Smooth muscle cell (in vitro differentiated cells): ENCODE measurements around the gene NTM. TPM values are rescaled to one million over a fixed set of nuclear protein-coding genes. Genes with fewer than 3 reads are reported as not detected.

Experiments used
- DNase-seq: peaks from one replicate; lab custom pipeline; 2025; ENCODE audit not compliant: unreplicated experiment; lab: John Stamatoyannopoulos, UW
- H2AFZ ChIP-seq: fragments of 200-600 bp; sonication (generic); 2 replicates; pipeline ENCODE4 v1.6.0; 2016; ENCODE audit warnings: antibody characterized with exemption, low read depth, mild to moderate bottlenecking
- H3F3A ChIP-seq: fragments of 200-600 bp; sonication (generic); 2 replicates; pipeline ENCODE4 v1.6.0; 2017; ENCODE audit warnings: antibody characterized with exemption, low read depth
- H3K27ac ChIP-seq: fragments of 200-600 bp; sonication (generic); 2 replicates; pipeline ENCODE4 v1.5.1; 2016; ENCODE audit warnings: low read depth, mild to moderate bottlenecking
- H3K27me3 ChIP-seq: fragments of 200-600 bp; sonication (generic); 2 replicates; pipeline ENCODE4 v1.6.1; 2016; ENCODE audit warnings: low read depth, mild to moderate bottlenecking
- H3K36me3 ChIP-seq: fragments of 200-600 bp; sonication (generic); 2 replicates; pipeline ENCODE4 v1.5.1; 2016; ENCODE audit warnings: low read depth
- H3K4me1 ChIP-seq: fragments of 200-600 bp; sonication (generic); 2 replicates; pipeline ENCODE4 v1.5.1; 2016; ENCODE audit warnings: low read depth
- H3K4me2 ChIP-seq: fragments of 200-600 bp; sonication (generic); 2 replicates; pipeline ENCODE4 v1.6.0; 2016; ENCODE audit warnings: mild to moderate bottlenecking
- H3K4me3 ChIP-seq: fragments of 200-600 bp; sonication (generic); 2 replicates; pipeline ENCODE4 v1.5.1; 2016; ENCODE audit warnings: mild to moderate bottlenecking
- H3K79me2 ChIP-seq: fragments of 200-600 bp; sonication (generic); 2 replicates; pipeline ENCODE4 v1.6.0; 2016; ENCODE audit warnings: low read depth, mild to moderate bottlenecking
- H3K9ac ChIP-seq: fragments of 200-600 bp; sonication (generic); 2 replicates; pipeline ENCODE4 v1.6.0; 2016; ENCODE audit warnings: low read depth
- H3K9me3 ChIP-seq: fragments of 200-600 bp; sonication (generic); replicated peaks from 2 replicates; pipeline ENCODE4 v1.5.1; 2016; ENCODE audit warnings: low read depth
- H4K20me1 ChIP-seq: fragments of 200-600 bp; sonication (generic); 2 replicates; pipeline ENCODE4 v1.6.0; 2016; ENCODE audit warnings: low read depth
- CTCF ChIP-seq: fragments of 200-600 bp; sonication (generic); IDR thresholded peaks from 2 replicates; pipeline ENCODE4 v1.5.1; 2017; ENCODE audit warnings: borderline replicate concordance, mild to moderate bottlenecking, antibody characterized with exemption; ENCODE audit not compliant: insufficient read depth, poor library complexity, severe bottlenecking
- WGBS: methylation state at CpG from one replicate; pipeline ENCODE4 v1.1.7; 2016; ENCODE audit warnings: low lambda C conversion rate; 5-methylcytosine and 5-hydroxymethylcytosine counted together
- polyA plus RNA-seq: library from polyadenylated mRNA; unstranded; fragments of >200 nt; fragmentation: Nextera tagmentation; extraction: Ambion mirVana; gene quantifications from 2 replicates; pipeline ENCODE4 v1.2.1, GENCODE V29; 2016
- total RNA-seq: library from RNA; depleted of rRNA; stranded (reverse); fragments of >200 nt; gene quantifications from 2 replicates; pipeline ENCODE4 v1.2.3, GENCODE V29; 2014

The NTM gene
- total and polyA plus RNA-seq, 2 experiments from 2014 or later, result 68.9 to 123 TPM

DNA sequence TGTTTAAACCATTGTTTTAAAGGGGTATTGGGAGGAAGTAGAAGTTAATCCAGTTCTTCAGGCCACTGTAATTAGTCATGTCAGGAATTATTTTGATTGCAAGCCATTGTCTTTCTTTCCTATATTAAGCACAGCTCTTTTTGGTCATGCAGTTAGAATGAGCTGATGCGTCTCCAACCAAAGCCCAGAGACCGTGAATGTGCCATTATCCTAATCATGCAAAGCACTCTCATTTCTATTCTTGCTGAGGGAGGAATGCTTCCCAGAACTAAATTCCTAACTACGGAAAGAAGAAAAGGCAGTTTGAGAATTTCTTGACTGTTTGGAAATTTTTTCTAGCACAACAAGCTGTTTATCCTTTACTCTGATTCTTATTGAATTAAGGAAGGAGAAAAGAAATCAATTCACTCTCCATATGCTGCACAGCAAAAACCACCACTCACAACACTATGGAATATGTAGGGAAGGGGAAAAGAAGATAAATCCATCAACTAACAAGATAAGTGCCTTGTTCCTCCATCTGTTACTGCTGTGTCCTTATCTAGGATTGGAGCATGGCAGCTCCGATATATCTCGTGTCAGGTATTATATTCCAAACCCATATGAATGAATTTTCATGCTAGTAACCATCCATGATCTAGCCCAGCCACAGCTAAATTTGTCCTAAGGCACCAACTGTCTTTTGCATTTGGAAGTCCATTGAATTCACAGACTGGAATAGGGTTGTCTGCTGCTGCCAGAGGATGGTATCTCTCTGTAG is 70.8 kb downstream of the NTM start:
- no peak for TF ChIP-seq CTCF
- H3K36me3 ChIP-seq, result no peaks in the 10 kb centered on the region
- H3K9ac ChIP-seq, result no peak overlapping the region
- no peaks in the 10 kb centered on the region for H3K79me2 ChIP-seq
- no peaks in the 10 kb centered on the region for H3F3A ChIP-seq
- peaks cover 5% of the 10 kb centered on the region for H3K27me3 ChIP-seq
- no peaks in the 10 kb centered on the region for H3K4me1 ChIP-seq
- 80% methylated on average over 5 of the region's 5 CpGs for WGBS
- H3K4me2 ChIP-seq, result no peak overlapping the region
- no peaks in the 10 kb centered on the region for H3K9me3 ChIP-seq
- no peak overlapping the region for H2AFZ ChIP-seq
- DNase-seq, result no peak
- no peaks in the 10 kb centered on the region for H4K20me1 ChIP-seq
- H3K27ac ChIP-seq, result no peak overlapping the region
- H3K4me3 ChIP-seq, result no peak overlapping the region

- H3K9me3 ChIP-seq, result no peaks in the 10 kb centered on the region
- H3K27me3 ChIP-seq, result peaks cover 1% of the 10 kb centered on the region
- WGBS, result 91% methylated on average over 5 of the region's 5 CpGs
- no peaks in the 10 kb centered on the region for H4K20me1 ChIP-seq
- no peak overlapping the region for H3K4me2 ChIP-seq
- no peaks in the 10 kb centered on the region for H3K79me2 ChIP-seq
- no peak overlapping the region for H3K4me3 ChIP-seq
- no peaks in the 10 kb centered on the region for H3K4me1 ChIP-seq
- no peak overlapping the region for H3K9ac ChIP-seq
- H3K27ac ChIP-seq, result no peak overlapping the region
- no peaks in the 10 kb centered on the region for H3F3A ChIP-seq
- no peak overlapping the region for H2AFZ ChIP-seq
- no peaks in the 10 kb centered on the region for H3K36me3 ChIP-seq
- TF ChIP-seq CTCF, result no peak
- no peak for DNase-seq
These were observed 76.3 kb downstream of the NTM start for GRCh38 chr11:131446590-131447275.

DNA sequence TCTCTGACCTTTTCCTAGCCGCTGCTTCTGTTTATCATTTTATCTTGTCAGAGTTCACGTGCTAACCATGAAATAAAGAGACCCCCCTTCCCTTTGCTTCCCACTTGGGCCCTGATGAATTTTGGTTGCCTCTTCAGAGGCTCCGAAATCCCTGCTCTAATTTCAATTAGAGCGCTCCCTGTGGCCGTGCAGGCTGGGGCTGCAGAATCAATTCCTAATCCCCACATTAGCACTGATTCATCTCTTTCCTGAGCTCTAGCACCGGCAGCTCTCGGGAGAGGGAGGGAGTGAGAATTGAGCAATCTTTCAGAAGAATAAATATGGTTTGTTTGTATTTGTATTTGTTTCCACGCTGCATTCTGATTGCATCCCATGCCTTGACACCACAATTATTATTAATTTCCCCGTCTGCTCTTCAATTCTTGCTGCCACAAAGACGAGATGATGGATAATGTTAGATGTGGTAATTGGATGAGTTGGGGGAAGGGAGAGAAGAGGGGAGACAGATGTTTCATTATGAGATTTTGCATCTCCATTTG is 76.9 kb downstream of the NTM start:
- no peak overlapping the region for H3K9ac ChIP-seq
- 75% methylated on average over 10 of the region's 10 CpGs for WGBS
- no peak overlapping the region for H3K27ac ChIP-seq
- H3K4me1 ChIP-seq, result no peaks in the 10 kb centered on the region
- no peak for DNase-seq
- H3F3A ChIP-seq, result no peaks in the 10 kb centered on the region
- no peak overlapping the region for H3K4me2 ChIP-seq
- H3K4me3 ChIP-seq, result no peak overlapping the region
- H3K27me3 ChIP-seq, result peaks cover 7% of the 10 kb centered on the region
- TF ChIP-seq CTCF, result no peak
- H3K79me2 ChIP-seq, result no peaks in the 10 kb centered on the region
- H4K20me1 ChIP-seq, result no peaks in the 10 kb centered on the region
- H3K36me3 ChIP-seq, result no peaks in the 10 kb centered on the region
- H2AFZ ChIP-seq, result no peak overlapping the region
- no peaks in the 10 kb centered on the region for H3K9me3 ChIP-seq
